Endothelial cell of umbilical vein (primary cell): ENCODE data around the gene C13orf46. TPM values are rescaled to one million over a fixed set of nuclear protein-coding genes. Genes with fewer than 3 reads are reported as not detected.

ENCODE experiments used
- BruUV-seq: library from RNA; stranded (reverse); fragments of 400-500 nt; replicated peaks from 2 replicates; lab custom pipeline; 2021; lab: Mats Ljungman, UMichigan
- CTCF ChIA-PET: fragments of 300-600, 350-600 bp; sonication (Branson Sonifier 250); formaldehyde crosslinking; loops from one replicate; lab custom pipeline; 2021; ENCODE audit warnings: antibody characterized with exemption, inconsistent platforms; lab: Charles Lee
- POLR2A ChIA-PET: fragments of 300-600, 350-600 bp; sonication (Branson Sonifier 250); formaldehyde crosslinking; loops from one replicate; lab custom pipeline; 2021; ENCODE audit warnings: antibody characterized with exemption, inconsistent platforms; lab: Charles Lee
- DNase-seq: peaks from one replicate; pipeline ENCODE4 v3.0.0-alpha.2; 2011; ENCODE audit warnings: low read depth, low spot score
- FAIRE-seq: peaks from 2 replicates; lab custom pipeline; 2011; peaks lifted over from hg19 to GRCh38; lab: Jason Lieb, UNC
- H2AFZ ChIP-seq: 2 replicates; pipeline ENCODE4 v1.6.0; 2012; ENCODE audit warnings: low read depth, low read length, control low read depth, inconsistent platforms
- H3K27ac ChIP-seq: 2 replicates; pipeline ENCODE4 v1.5.1; 2011; ENCODE audit warnings: low read depth, mild to moderate bottlenecking, control low read depth, low read length, moderate library complexity; ENCODE audit not compliant: insufficient read depth
- H3K27me3 ChIP-seq, 2 experiments: 2 replicates each; pipeline versions ENCODE4 v1.6.0 to v1.6.1; 2011; ENCODE audit warnings: low read length in 2 of 2, mixed read lengths in 1 of 2; ENCODE audit not compliant: control insufficient read depth in 2 of 2, insufficient read depth in 2 of 2
- H3K36me3 ChIP-seq, 2 experiments: 2 replicates in 1 of 2; 3 replicates in 1 of 2; pipeline ENCODE4 v1.5.1; 2011; ENCODE audit warnings: low read length in 2 of 2, mild to moderate bottlenecking in 1 of 2, moderate library complexity in 1 of 2; ENCODE audit not compliant: control insufficient read depth in 2 of 2, insufficient read depth in 2 of 2; ENCODE audit errors: extremely low read depth in 1 of 2
- H3K4me1 ChIP-seq: 3 replicates; pipeline ENCODE4 v1.5.1; 2011; ENCODE audit warnings: mild to moderate bottlenecking, low read length; ENCODE audit not compliant: control insufficient read depth, insufficient read depth; ENCODE audit errors: extremely low read depth
- H3K4me2 ChIP-seq: 2 replicates; pipeline ENCODE4 v1.6.1; 2011; ENCODE audit warnings: low read length, control low read depth, mixed read lengths; ENCODE audit not compliant: insufficient read depth
- H3K4me3 ChIP-seq, 3 experiments: fragments of 200-600 bp in 1 of 3; sonication (generic), shearing (Covaris generic) in 1 of 3; replicated peaks in 1 of 3; 2 replicates each; pipeline ENCODE4 v1.5.1; 2011 to 2016; ENCODE audit warnings: control low read depth in 3 of 3, low read length in 3 of 3, mild to moderate bottlenecking in 2 of 3, inconsistent platforms in 1 of 3, low read depth in 1 of 3, moderate library complexity in 1 of 3; ENCODE audit not compliant: insufficient read depth in 1 of 3
- H3K79me2 ChIP-seq: 2 replicates; pipeline ENCODE4 v1.6.0; 2012; ENCODE audit warnings: low read length, inconsistent platforms; ENCODE audit not compliant: control insufficient read depth, insufficient read depth
- H3K9ac ChIP-seq: replicated peaks from 2 replicates; pipeline ENCODE3; 2011; ENCODE audit warnings: low read length, control low read depth; ENCODE audit not compliant: insufficient read depth; ENCODE audit errors: extremely low read depth
- H3K9me1 ChIP-seq: replicated peaks from 3 replicates; pipeline ENCODE4 v1.6.0; 2011; ENCODE audit warnings: mild to moderate bottlenecking, low read length; ENCODE audit not compliant: control insufficient read depth, insufficient read depth; ENCODE audit errors: extremely low read depth
- H3K9me3 ChIP-seq: replicated peaks from 2 replicates; pipeline ENCODE4 v1.5.1; 2012; ENCODE audit warnings: low read length, inconsistent platforms; ENCODE audit not compliant: control insufficient read depth, insufficient read depth
- H4K20me1 ChIP-seq: replicated peaks from 2 replicates; pipeline ENCODE3; 2011; ENCODE audit warnings: mild to moderate bottlenecking, low read length; ENCODE audit not compliant: control insufficient read depth, insufficient read depth; ENCODE audit errors: extremely low read depth
- CTCF ChIP-seq, 2 donors: IDR thresholded peaks; 1 replicate in 1 of 2; 2 replicates in 1 of 2; pipeline ENCODE4 v1.5.1; 2011; ENCODE audit warnings: low read length in 2 of 2, mild to moderate bottlenecking in 2 of 2, moderate library complexity in 2 of 2, control low read depth in 1 of 2, inconsistent platforms in 1 of 2, low read depth in 1 of 2; ENCODE audit not compliant: insufficient read depth in 1 of 2; ENCODE audit errors: extremely low read depth in 1 of 2
- EZH2 ChIP-seq: IDR thresholded peaks from 2 replicates; pipeline ENCODE4 v1.6.1; 2012; ENCODE audit warnings: borderline replicate concordance, low read depth, mild to moderate bottlenecking, moderate library complexity, low read length, inconsistent platforms; ENCODE audit not compliant: severe bottlenecking
- FOS ChIP-seq: IDR thresholded peaks from 2 replicates; pipeline ENCODE4 v1.6.1; 2011; ENCODE audit warnings: mild to moderate bottlenecking, low read length, moderate library complexity, borderline replicate concordance; ENCODE audit not compliant: insufficient read depth
- GATA2 ChIP-seq: IDR thresholded peaks from 2 replicates; pipeline ENCODE4 v1.7.0; 2011; ENCODE audit warnings: low read depth, mild to moderate bottlenecking, moderate library complexity, mixed read lengths, low read length; ENCODE audit not compliant: insufficient read length, insufficient read depth
- JUN ChIP-seq: IDR thresholded peaks from 2 replicates; pipeline ENCODE4 v1.6.1; 2011; ENCODE audit warnings: borderline replicate concordance, low read depth; ENCODE audit not compliant: insufficient read length, insufficient read depth
- MAX ChIP-seq: IDR thresholded peaks from 2 replicates; pipeline ENCODE4 v1.6.1; 2011; ENCODE audit not compliant: insufficient read depth, insufficient read length
- MYC ChIP-seq: IDR thresholded peaks from one replicate; pipeline ENCODE4 v1.6.1; 2011; ENCODE audit warnings: mild to moderate bottlenecking, low read depth, low read length
- POLR2A ChIP-seq: IDR thresholded peaks from 2 replicates; pipeline ENCODE4 v1.6.1; 2012; ENCODE audit warnings: low read depth, mild to moderate bottlenecking, control low read depth, low read length
- POLR2AphosphoS5 ChIP-seq: IDR thresholded peaks from 2 replicates; pipeline ENCODE4 v1.6.1; 2012; ENCODE audit warnings: low read depth, mild to moderate bottlenecking, control low read depth, low read length, moderate library complexity; ENCODE audit not compliant: insufficient read depth
- dilution Hi-C: fragments of 300-500 bp; cut with MboI; formaldehyde crosslinking; loops from one replicate; pipeline ENCODE4 v1.15.0; 2019; ENCODE audit warnings: low sequenced_read_pairs; ENCODE audit not compliant: extremely low pct_ligation_motif_present
- intact Hi-C: fragments of 100-400 bp; cut with micrococcal nuclease; formaldehyde crosslinking; loops from one replicate; pipeline ENCODE4 v1.10.0; 2022
- polyA plus RNA-seq, 4 experiments: library from polyadenylated mRNA; depleted of rRNA in 3 of 4; stranded (reverse) in 3 of 4; unstranded in 1 of 4; fragments of >200 nt; gene quantifications; 2 replicates each; pipeline versions ENCODE4 v1.2.1 to v1.2.3, GENCODE V29; 2011 to 2012; ENCODE audit warnings: missing spikeins in 1 of 4
- total RNA-seq: library from RNA; stranded (reverse); gene quantifications from 2 replicates; pipeline ENCODE4 v1.2.3, GENCODE V29; 2021

The C13orf46 gene
- total and polyA plus RNA-seq, 2 donors (not counting 3 experiments of a cell fraction or from before 2014, with no cell fraction given): 1.3 to 1.7 TPM

- peaks cover 7 to 32% of the 10 kb centered on the region in 2 experiments for H3K36me3 ChIP-seq
- no peak for FAIRE-seq
- H3K27me3 ChIP-seq: no peaks in the 10 kb centered on the region
- intact Hi-C loops (loop anchor here (2.0 kb wide), 2 partner anchors 30 to 60 kb away; no protein-coding TSS in a partner anchor), dilution Hi-C loops (no loop called here)
- peak overlapping the region; percentile 91 for H3K27ac ChIP-seq
- no peak overlapping the region for H2AFZ ChIP-seq
- no peak for DNase-seq
- H3K4me1 ChIP-seq: peaks cover 18% of the 10 kb centered on the region
- TF ChIP-seq MYC: no peak
- TF ChIP-seq FOS: no peak
- no peak for TF ChIP-seq GATA2
- TF ChIP-seq POLR2A: no peak
- TF ChIP-seq POLR2AphosphoS5: no peak
- TF ChIP-seq EZH2: no peak
- TF ChIP-seq MAX: no peak
- no peak for TF ChIP-seq JUN
- no peak for TF ChIP-seq CTCF (IDR thresholded peaks at IDR 0.05; ENCODE audit: extremely low read depth in 1 of 2, insufficient read depth in 1 of 2, low read depth in 1 of 2, low read length in 2 of 2)
- peak overlapping the region; percentile 26 for H3K4me2 ChIP-seq
- ChIA-PET POLR2A (no interaction called here), CTCF (no interaction called here)
- H3K9ac ChIP-seq: peak overlapping the region; percentile 39
- no peaks in the 10 kb centered on the region for H3K9me3 ChIP-seq
- no TSS peak for BruUV-seq
- H3K4me3 ChIP-seq: no peak overlapping the region
- no peaks in the 10 kb centered on the region for H3K9me1 ChIP-seq
- H3K79me2 ChIP-seq: peaks cover 5% of the 10 kb centered on the region
- no peaks in the 10 kb centered on the region for H4K20me1 ChIP-seq
Observed at GRCh38 chr13:114005206-114005724, 31.4 kb upstream of the C13orf46 start.
